HL-60 (cell line): ENCODE measurements around the gene ATG10.

ENCODE experiments used
- CTCF ChIP-seq: IDR thresholded peaks from one replicate; pipeline ENCODE4 v1.5.1; 2011; ENCODE audit warnings: low read length, control low read depth, inconsistent platforms; ENCODE audit not compliant: insufficient read depth
- GABPA ChIP-seq: IDR thresholded peaks from 2 replicates; pipeline ENCODE4 v1.6.1; 2012; ENCODE audit warnings: low read depth
- POLR2AphosphoS5 ChIP-seq: IDR thresholded peaks from 2 replicates; pipeline ENCODE4 v1.6.1; 2012; ENCODE audit warnings: low read depth
- REST ChIP-seq: IDR thresholded peaks from 2 replicates; pipeline ENCODE4 v1.6.1; 2012; ENCODE audit warnings: low read depth; ENCODE audit not compliant: insufficient replicate concordance

- TF ChIP-seq CTCF (no peak), POLR2AphosphoS5 (no peak), GABPA (no peak), REST (no peak)
These were observed 183.0 kb downstream of the ATG10 start for GRCh38 chr5:82154776-82155175.
